Mucosa of descending colon (tissue), 3 donors: Measurements from ENCODE around the gene TCERG1L. TPM values are rescaled to one million over a fixed set of nuclear protein-coding genes. Genes with fewer than 3 reads are reported as not detected.

Experiments used
- ATAC-seq: fragments of 200-7000 bp; cut with Tn5 transposase; one replicate; pipeline ENCODE4 v1.9.1; 2020; ENCODE audit warnings: mild to moderate bottlenecking, moderate library complexity
- DNase-seq, 3 donors: peaks; one replicate each; pipeline ENCODE4 v3.0.0-alpha.2; 2020
- H3K36me3 ChIP-seq: fragments of 200-600 bp; one replicate; pipeline ENCODE4 v1.8.0; 2021; ENCODE audit warnings: low read depth, mild to moderate bottlenecking
- H3K4me1 ChIP-seq: fragments of 200-600 bp; one replicate; pipeline ENCODE4 v1.8.0; 2021; ENCODE audit warnings: low read depth, mild to moderate bottlenecking
- H3K4me3 ChIP-seq: fragments of 200-600 bp; one replicate; pipeline ENCODE4 v1.8.0; 2021; ENCODE audit warnings: mild to moderate bottlenecking
- H3K9me3 ChIP-seq: fragments of 200-600 bp; one replicate; pipeline ENCODE4 v1.8.0; 2021; ENCODE audit warnings: mild to moderate bottlenecking
- intact Hi-C, 2 donors: fragments of 100-400 bp; cut with DNase I in 1 of 2; cut with micrococcal nuclease in 1 of 2; formaldehyde crosslinking; loops; one replicate each; pipeline versions ENCODE4 v1.11.0 to v1.11.1; 2022; cut with DNase I, micrococcal nuclease
- total RNA-seq, 3 donors: library from RNA; stranded (reverse); fragmentation: NEBNext Ultra II Directional in 2 of 3; extraction: Animal tissue kit (Norgen Biotek cat#: 25700) in 2 of 3; gene quantifications; one replicate each; pipeline versions ENCODE4 v1.2.1 to v1.2.4, GENCODE V29; 2021 to 2023
- TF ChIP-seq, protein P1 (sequence below): fragments of 200-600 bp; IDR thresholded peaks from one replicate; pipeline ENCODE4 v1.8.0; 2022; ENCODE audit warnings: antibody characterized with exemption, mild to moderate bottlenecking
- donor health status: DM: no; HTN: no; CAD: no; lungs with moderate emphysema.
- donor health status: DM: no; HTN: no; CAD: no.
- donor health status: DM: no; HTN: yes; CAD: no.

The TCERG1L gene
- total RNA-seq, 3 donors from 2014 or later, result not detected

DNA sequence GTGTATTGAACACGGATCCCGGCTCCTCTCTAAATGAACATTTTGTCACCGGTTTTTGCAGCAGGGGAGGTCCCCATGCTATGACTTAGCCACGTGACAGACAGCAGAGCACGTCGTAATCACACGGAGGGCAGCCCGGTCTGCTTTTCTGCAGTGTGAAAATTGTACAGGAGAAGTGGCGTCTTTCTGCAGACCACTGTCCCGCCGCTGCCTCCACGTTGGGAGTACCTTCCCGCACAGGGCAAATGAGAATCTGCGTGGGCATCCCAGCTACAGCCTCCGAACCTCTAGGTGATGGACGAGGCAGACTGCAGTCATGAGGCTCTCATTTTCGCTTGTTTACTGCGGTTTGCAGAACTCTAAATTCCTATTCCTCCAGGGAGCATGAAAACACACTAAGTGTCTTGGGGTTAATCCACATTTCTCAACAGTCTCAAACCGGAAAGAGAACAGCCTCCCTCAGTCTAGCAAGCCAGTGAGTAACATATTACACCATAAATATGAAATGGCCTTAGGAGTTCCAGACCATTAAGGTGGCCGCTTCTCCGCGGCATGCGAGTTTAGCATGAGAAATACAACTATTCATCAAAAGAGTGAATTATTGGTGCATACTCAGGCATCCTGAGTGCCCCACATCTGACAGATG is 89.8 kb downstream of the TCERG1L start:
- intact Hi-C loops, result no loop called here
- Histone ChIP-seq H3K36me3 (no peaks in the 10 kb centered on the region), H3K9me3 (peaks cover 12% of the 10 kb centered on the region), H3K4me3 (no peak overlapping the region), H3K4me1 (no peaks in the 10 kb centered on the region)
- DNase-seq, result no peak
- TF ChIP-seq, protein P1, sequence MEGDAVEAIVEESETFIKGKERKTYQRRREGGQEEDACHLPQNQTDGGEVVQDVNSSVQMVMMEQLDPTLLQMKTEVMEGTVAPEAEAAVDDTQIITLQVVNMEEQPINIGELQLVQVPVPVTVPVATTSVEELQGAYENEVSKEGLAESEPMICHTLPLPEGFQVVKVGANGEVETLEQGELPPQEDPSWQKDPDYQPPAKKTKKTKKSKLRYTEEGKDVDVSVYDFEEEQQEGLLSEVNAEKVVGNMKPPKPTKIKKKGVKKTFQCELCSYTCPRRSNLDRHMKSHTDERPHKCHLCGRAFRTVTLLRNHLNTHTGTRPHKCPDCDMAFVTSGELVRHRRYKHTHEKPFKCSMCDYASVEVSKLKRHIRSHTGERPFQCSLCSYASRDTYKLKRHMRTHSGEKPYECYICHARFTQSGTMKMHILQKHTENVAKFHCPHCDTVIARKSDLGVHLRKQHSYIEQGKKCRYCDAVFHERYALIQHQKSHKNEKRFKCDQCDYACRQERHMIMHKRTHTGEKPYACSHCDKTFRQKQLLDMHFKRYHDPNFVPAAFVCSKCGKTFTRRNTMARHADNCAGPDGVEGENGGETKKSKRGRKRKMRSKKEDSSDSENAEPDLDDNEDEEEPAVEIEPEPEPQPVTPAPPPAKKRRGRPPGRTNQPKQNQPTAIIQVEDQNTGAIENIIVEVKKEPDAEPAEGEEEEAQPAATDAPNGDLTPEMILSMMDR, result no peak
- ATAC-seq, result no peak

DNA sequence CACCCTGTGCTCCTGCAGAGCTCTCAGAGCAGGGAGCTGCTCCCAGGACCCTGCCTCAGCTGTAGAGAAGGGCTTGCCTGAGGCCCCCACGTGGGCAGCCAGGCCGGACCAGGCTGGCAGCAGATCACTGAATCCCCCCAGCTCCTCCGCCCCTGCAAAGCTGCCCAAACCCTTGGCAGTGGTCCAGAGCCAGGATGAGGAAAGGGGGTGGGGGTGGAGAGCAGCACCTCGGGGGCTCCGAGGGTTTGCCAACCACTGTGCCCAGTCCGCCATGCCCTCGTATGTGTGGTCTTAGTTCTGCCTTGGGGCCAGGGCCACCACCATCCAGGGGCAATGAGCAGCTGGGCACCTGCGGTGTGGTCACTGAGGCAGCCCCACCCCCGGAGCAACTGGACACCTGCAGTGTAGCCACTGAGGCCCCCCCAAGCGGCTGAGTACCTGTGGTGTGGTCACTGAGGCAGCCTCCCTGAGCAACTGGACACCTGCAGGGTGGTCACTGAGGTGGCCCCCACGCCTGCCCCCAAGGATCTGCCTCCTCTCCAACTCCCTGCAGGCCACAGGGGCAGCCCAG is 90.8 kb downstream of the TCERG1L start:
- TF ChIP-seq, protein P1, result no peak
- no peaks in the 10 kb centered on the region for H3K36me3 ChIP-seq
- DNase-seq, result no peak
- H3K4me3 ChIP-seq, result no peak overlapping the region
- no peak for ATAC-seq
- intact Hi-C loops, result no loop called here
- no peaks in the 10 kb centered on the region for H3K4me1 ChIP-seq
- H3K9me3 ChIP-seq, result peaks cover 12% of the 10 kb centered on the region

DNA sequence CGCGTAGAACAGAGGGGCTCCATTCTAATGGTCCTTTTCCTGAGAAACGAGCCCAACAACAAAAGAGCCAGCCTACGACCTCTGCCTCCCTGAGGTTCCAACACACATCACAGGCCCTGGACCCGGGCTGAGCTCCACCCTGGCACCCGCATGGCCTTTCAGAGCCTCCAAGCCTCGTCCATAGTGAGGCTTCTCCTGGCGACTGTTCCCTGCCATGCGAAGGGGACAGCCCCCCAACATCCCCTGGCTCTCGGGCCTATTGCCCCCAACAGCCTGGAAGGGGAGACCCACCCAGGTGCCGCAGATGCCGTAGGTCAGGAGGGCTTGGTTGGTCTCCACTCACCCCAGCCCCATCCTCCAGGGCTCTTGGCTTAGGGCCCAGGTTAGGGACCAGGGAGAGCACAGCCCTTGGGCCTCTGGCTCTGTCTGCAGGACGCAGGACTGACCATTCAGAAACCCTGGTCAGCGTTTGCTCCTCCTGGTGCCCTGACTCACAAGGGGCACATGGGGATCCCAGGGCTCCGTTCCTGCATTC is 91.5 kb downstream of the TCERG1L start:
- H3K4me3 ChIP-seq, result no peak overlapping the region
- H3K9me3 ChIP-seq, result peaks cover 8% of the 10 kb centered on the region
- no peaks in the 10 kb centered on the region for H3K4me1 ChIP-seq
- no peaks in the 10 kb centered on the region for H3K36me3 ChIP-seq
- intact Hi-C loops, result no loop called here
- TF ChIP-seq, protein P1, result no peak
- no peak for ATAC-seq
- DNase-seq, result no peak

DNA sequence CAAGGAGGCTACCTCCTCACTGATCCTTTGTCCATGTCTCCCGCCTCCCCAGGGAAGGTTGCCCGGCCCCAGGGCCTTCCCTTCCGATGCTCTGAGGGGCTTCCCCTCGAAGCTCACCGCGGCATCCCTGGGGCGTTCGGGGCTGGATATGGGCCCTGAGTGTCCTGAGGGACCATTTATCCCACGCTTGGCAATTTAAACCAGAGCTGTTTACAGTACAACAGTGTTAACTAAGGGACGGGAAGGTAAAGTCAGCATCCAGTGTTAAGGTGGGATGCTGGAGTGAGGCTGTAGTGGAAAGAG is 92.0 kb downstream of the TCERG1L start:
- TF ChIP-seq, protein P1, result no peak
- DNase-seq (no peak), ATAC-seq (no peak)
- Histone ChIP-seq H3K4me3 (no peak overlapping the region), H3K9me3 (peaks cover 7% of the 10 kb centered on the region), H3K4me1 (no peaks in the 10 kb centered on the region), H3K36me3 (no peaks in the 10 kb centered on the region)
- intact Hi-C loops, result no loop called here

DNA sequence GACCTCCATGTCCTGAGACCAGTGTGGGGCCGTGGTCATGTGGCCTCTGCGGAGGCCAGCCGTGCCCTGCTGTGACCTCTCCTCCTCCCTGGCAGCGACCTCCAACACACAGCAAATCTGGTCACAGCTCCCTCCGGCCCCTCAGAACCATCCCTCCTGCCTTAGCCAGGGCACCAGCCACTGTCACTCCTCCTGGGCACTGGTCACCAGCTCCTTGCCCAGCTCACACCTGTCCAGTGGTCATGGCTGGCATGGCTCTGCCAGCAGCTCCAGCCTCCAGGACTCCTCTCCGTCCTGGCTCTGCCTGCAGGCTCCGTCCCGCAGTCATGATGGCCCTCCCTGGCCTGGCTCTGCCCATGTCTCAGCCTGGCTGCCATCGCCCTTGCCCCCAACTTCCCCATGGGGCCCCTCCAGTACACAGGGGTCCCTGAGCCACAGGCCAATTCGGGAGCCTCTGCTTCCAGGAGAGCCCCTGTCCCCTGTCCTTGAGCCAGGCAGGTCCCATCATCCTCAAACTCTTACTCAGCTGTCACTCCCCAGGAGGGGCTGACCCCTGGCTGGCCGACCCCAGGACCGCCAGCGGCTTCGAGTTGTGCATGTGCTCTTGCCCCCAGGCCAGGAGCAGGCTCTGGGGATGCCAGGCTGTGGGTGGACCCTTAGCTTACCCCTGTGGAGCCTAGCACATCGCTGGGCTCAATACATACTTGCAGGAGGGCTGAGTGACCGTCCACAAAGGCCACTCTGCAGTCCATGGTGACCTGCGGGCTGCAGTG is 92.5 kb downstream of the TCERG1L start:
- Histone ChIP-seq H3K9me3 (peaks cover 7% of the 10 kb centered on the region), H3K36me3 (no peaks in the 10 kb centered on the region), H3K4me1 (no peaks in the 10 kb centered on the region), H3K4me3 (no peak overlapping the region)
- TF ChIP-seq, protein P1, result no peak
- ATAC-seq, result no peak
- no peak for DNase-seq
- intact Hi-C loops, result no loop called here
